ENCODE results near the gene KCNRG. TPM values are rescaled to one million over a fixed set of nuclear protein-coding genes. Genes with fewer than 3 reads are reported as not detected.

The KCNRG gene
- polyA plus RNA-seq, 1 donor: 1.00 TPM

Other genes starting within 250 kb of the KCNRG start
- 40.0 TPM for gene KPNA3, start 222.8 kb upstream of the KCNRG start, polyA plus RNA-seq (ENCODE audit: insufficient read length)
- gene SPRYD7, start 79.1 kb upstream of the KCNRG start, polyA plus RNA-seq (ENCODE audit: insufficient read length): 9.4 TPM
- gene TRIM13, start 18.4 kb upstream of the KCNRG start, polyA plus RNA-seq (ENCODE audit: insufficient read length): 25.4 TPM